Thyroid gland (tissue), 4 donors: ENCODE results near the gene S1PR4.

Source experiments
- POLR2A ChIP-seq, 2 donors: fragments of 450-650 bp; IDR thresholded peaks; one replicate each; pipeline ENCODE4 v1.6.1; 2017; ENCODE audit warnings: antibody characterized with exemption in 2 of 2, mild to moderate bottlenecking in 2 of 2, moderate library complexity in 1 of 2
- TF ChIP-seq, protein P1 (sequence below), 6 experiments: fragments of 200-600 bp in 3 of 6; fragments of 450-650 bp in 3 of 6; sonication (generic) in 3 of 6; IDR thresholded peaks; one replicate each; pipeline ENCODE4 v1.5.1; 2016 to 2019; ENCODE audit warnings: antibody characterized with exemption in 6 of 6, mild to moderate bottlenecking in 2 of 6, inconsistent platforms in 1 of 6, moderate library complexity in 1 of 6

DNA sequence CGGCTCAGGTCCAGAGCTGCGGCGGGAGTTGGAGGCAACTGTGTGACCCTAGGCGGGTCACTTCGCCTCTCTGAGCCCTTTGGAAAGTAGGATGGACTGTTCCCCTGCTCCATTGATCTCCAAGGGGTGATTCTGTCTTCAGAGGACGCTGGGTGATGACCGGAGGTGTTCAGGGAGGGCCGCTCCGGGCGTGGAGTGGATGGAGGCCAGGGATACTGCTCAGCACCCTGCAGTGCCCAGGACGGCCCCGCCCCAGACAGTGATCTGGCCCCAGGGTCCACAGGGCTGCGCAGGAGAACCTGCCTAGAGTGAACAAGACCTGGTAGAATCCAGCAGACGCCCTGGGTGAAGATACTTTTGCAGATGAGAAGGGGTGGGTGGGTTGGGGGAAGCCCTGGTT lies 14.1 kb downstream of the S1PR4 start:
- TF ChIP-seq POLR2A (IDR thresholded peaks at IDR 0.05) = no peak
- TF ChIP-seq, protein P1, sequence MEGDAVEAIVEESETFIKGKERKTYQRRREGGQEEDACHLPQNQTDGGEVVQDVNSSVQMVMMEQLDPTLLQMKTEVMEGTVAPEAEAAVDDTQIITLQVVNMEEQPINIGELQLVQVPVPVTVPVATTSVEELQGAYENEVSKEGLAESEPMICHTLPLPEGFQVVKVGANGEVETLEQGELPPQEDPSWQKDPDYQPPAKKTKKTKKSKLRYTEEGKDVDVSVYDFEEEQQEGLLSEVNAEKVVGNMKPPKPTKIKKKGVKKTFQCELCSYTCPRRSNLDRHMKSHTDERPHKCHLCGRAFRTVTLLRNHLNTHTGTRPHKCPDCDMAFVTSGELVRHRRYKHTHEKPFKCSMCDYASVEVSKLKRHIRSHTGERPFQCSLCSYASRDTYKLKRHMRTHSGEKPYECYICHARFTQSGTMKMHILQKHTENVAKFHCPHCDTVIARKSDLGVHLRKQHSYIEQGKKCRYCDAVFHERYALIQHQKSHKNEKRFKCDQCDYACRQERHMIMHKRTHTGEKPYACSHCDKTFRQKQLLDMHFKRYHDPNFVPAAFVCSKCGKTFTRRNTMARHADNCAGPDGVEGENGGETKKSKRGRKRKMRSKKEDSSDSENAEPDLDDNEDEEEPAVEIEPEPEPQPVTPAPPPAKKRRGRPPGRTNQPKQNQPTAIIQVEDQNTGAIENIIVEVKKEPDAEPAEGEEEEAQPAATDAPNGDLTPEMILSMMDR (IDR thresholded peaks at IDR 0.05) = no peak
